ENCODE results near the gene TST. TPM values are rescaled to one million over a fixed set of nuclear protein-coding genes. Genes with fewer than 3 reads are reported as not detected.

Gene TST
- total and polyA plus RNA-seq, 4 donors = 30.2 to 107 (median 56.7) TPM

DNA sequence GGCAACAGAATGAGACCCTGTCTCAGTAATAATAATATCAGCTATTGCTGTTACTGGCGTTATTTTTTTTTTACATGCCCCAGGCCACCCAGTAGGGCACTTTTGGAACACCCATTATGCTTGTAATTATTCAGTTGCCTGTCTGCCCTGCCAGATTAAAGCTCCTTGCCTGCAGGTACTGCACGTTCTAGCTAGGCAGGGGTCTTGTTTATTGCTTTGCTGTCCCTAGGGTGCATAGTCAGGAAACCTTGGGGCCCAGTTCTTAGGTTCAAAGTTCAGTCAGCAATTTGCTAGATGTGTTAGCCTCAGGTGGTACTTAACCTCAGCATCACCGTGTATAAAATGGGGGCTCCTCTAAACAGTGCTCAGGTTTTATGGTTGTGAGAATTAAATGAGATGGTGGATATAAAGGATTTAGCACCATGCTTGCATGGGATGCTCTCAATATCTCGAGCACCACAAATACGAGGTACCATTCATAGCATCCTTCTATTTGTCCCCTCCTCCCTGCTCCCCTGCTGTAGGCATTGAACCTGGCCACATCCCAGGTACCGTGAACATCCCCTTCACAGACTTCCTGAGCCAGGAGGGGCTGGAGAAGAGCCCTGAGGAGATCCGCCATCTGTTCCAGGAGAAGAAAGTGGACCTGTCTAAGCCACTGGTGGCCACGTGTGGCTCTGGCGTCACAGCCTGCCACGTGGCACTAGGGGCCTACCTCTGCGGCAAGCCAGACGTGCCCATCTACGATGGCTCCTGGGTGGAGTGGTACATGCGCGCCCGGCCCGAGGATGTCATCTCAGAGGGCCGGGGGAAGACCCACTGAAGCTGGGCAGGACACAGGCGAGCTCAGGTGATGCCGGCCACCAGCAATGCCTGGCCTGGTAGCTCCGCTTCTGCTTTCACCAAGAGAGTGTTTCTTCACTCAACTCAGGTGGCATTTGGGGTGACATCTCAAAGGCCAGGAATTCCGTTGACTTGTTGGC is 9.7 kb upstream of the TST start:
- Histone ChIP-seq H3K9me3 (ENCODE audit: control insufficient read depth in 4 of 4, insufficient read depth in 3 of 4, low read length in 3 of 4) (no peaks in the 10 kb centered on the region), H3K27ac (ENCODE audit: low read depth in 1 of 2, low read length in 1 of 2) (no peak overlapping the region), H3K4me3 (no peak overlapping the region), H3K4me1 (ENCODE audit: control insufficient read depth in 5 of 5, insufficient read depth in 5 of 5, low read length in 5 of 5) (peaks cover 0 to 3% (median 0%) of the 10 kb centered on the region in 5 donors), H3K36me3 (ENCODE audit: control insufficient read depth in 4 of 4, insufficient read depth in 4 of 4, low read length in 4 of 4) (peaks cover 0 to 40% (median 24%) of the 10 kb centered on the region in 4 donors), H3K27me3 (ENCODE audit: control insufficient read depth in 3 of 3, insufficient read depth in 3 of 3, low read length in 2 of 3) (no peaks in the 10 kb centered on the region), H3K9ac (ENCODE audit: insufficient read depth in 1 of 2, low read length in 2 of 2) (no peak overlapping the region)
- DNase-seq (no peak), ATAC-seq (ENCODE audit: insufficient read depth, low FRiP score) (no peak)
- TF ChIP-seq, protein P1, sequence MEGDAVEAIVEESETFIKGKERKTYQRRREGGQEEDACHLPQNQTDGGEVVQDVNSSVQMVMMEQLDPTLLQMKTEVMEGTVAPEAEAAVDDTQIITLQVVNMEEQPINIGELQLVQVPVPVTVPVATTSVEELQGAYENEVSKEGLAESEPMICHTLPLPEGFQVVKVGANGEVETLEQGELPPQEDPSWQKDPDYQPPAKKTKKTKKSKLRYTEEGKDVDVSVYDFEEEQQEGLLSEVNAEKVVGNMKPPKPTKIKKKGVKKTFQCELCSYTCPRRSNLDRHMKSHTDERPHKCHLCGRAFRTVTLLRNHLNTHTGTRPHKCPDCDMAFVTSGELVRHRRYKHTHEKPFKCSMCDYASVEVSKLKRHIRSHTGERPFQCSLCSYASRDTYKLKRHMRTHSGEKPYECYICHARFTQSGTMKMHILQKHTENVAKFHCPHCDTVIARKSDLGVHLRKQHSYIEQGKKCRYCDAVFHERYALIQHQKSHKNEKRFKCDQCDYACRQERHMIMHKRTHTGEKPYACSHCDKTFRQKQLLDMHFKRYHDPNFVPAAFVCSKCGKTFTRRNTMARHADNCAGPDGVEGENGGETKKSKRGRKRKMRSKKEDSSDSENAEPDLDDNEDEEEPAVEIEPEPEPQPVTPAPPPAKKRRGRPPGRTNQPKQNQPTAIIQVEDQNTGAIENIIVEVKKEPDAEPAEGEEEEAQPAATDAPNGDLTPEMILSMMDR (IDR thresholded peaks at IDR 0.05; ENCODE audit: control extremely low read depth, extremely low read depth) = no peak
- 94 to 95% methylated on average over 22 of the region's 22 CpGs for WGBS, 2 donors

DNA sequence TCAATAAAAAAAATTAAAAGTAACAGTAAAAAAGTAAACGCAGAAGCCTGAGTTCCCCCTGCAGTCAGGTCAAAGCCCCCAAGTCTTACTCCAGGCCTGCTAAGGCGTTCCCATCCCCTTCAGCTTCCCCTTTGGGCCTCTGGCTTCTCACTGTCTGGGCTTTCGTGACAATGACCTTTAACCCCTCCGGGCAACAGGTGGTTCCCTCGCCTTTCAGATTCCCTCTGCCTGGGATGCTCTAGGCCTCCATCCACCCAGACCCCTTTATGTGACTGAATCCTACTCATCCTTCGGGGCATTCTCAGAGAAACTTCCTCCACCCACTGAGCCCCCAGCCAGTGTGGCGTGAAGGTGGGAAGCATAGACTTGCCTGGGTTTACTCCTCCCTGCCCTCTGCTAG is 8.3 kb upstream of the TST start:
- no peak overlapping the region for H3K9ac ChIP-seq (ENCODE audit: insufficient read depth in 1 of 2, low read length in 2 of 2)

DNA sequence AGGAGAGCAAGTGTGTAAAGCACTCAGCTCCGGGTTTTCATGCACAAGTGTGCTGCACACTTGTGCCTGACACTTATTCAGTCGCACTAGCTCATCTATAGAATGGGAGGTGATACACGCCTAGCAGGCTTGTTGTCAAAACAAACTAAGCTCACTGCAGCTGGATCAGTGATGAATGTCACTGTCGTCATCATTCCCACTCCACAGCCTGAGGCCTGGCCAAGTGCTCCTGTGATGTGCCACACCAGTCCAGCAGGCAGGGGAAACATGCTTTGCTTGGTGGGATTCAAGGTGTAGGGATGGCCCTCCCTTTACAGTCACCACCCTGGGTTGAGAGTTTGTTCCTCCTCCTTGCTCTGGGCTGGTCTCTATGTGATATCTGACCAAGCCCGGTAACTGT is 7.1 kb upstream of the TST start:
- WGBS, 2 donors = 91 to 94% methylated on average over 5 of the region's 5 CpGs
- Histone ChIP-seq H3K4me1 (ENCODE audit: control insufficient read depth in 5 of 5, insufficient read depth in 5 of 5, low read length in 5 of 5) (peaks cover 0 to 9% (median 4%) of the 10 kb centered on the region in 5 donors), H3K9ac (ENCODE audit: insufficient read depth in 1 of 2, low read length in 2 of 2) (no peak overlapping the region)

More for the DNA sequence above, 8.3 kb upstream of the TST start:
- no peak for DNase-seq
- Histone ChIP-seq H3K27me3 (ENCODE audit: control insufficient read depth in 3 of 3, insufficient read depth in 3 of 3, low read length in 2 of 3) (no peaks in the 10 kb centered on the region), H3K4me1 (ENCODE audit: control insufficient read depth in 5 of 5, insufficient read depth in 5 of 5, low read length in 5 of 5) (peaks cover 0 to 6% (median 0%) of the 10 kb centered on the region in 5 donors), H3K9me3 (ENCODE audit: control insufficient read depth in 4 of 4, insufficient read depth in 3 of 4, low read length in 3 of 4) (no peaks in the 10 kb centered on the region), H3K4me3 (no peak overlapping the region), H3K36me3 (ENCODE audit: control insufficient read depth in 4 of 4, insufficient read depth in 4 of 4, low read length in 4 of 4) (peaks cover 0 to 41% (median 24%) of the 10 kb centered on the region in 4 donors), H3K27ac (ENCODE audit: low read depth in 1 of 2, low read length in 1 of 2) (no peak overlapping the region)
- 91 to 95% methylated on average over 7 of the region's 7 CpGs for WGBS, 2 donors
- TF ChIP-seq, protein P1 (IDR thresholded peaks at IDR 0.05; ENCODE audit: control extremely low read depth, extremely low read depth) = no peak
- ATAC-seq (ENCODE audit: insufficient read depth, low FRiP score) = no peak

More for the DNA sequence above, 7.1 kb upstream of the TST start:
- no peak overlapping the region for H3K27ac ChIP-seq (ENCODE audit: low read depth in 1 of 2, low read length in 1 of 2)
- TF ChIP-seq, protein P1 (IDR thresholded peaks at IDR 0.05; ENCODE audit: control extremely low read depth, extremely low read depth) = no peak
- no peaks in the 10 kb centered on the region for H3K9me3 ChIP-seq (ENCODE audit: control insufficient read depth in 4 of 4, insufficient read depth in 3 of 4, low read length in 3 of 4)
- no peak overlapping the region for H3K4me3 ChIP-seq
- ATAC-seq (ENCODE audit: insufficient read depth, low FRiP score) (no peak), DNase-seq (no peak)
- H3K36me3 ChIP-seq (ENCODE audit: control insufficient read depth in 4 of 4, insufficient read depth in 4 of 4, low read length in 4 of 4) = peaks cover 0 to 41% (median 24%) of the 10 kb centered on the region in 4 donors
- H3K27me3 ChIP-seq (ENCODE audit: control insufficient read depth in 3 of 3, insufficient read depth in 3 of 3, low read length in 2 of 3) = no peaks in the 10 kb centered on the region

Data from lung (tissue), 12 donors.